GM18505 (cell line): ENCODE measurements around the gene NTM.

ENCODE experiments used
- ATAC-seq: cut with Tn5 transposase; IDR thresholded peaks from one replicate; pipeline ENCODE4 v1.9.1; 2021; ENCODE audit not compliant: unreplicated experiment
- POLR2A ChIP-seq: IDR thresholded peaks from 4 replicates; pipeline ENCODE4 v1.6.1; 2011; ENCODE audit warnings: borderline replicate concordance; ENCODE audit not compliant: insufficient read depth, insufficient read length; ENCODE audit errors: extremely low read depth

Gene NTM

GRCh38 chr11:131704682-131705081, 334.3 kb downstream of the NTM start:
- TF ChIP-seq POLR2A: no peak
- no peak for ATAC-seq

- ATAC-seq: no peak
- no peak for TF ChIP-seq POLR2A
These were observed 340.1 kb downstream of the NTM start for GRCh38 chr11:131710511-131710910.

- ATAC-seq: no peak
- TF ChIP-seq POLR2A: no peak
These were observed 342.5 kb downstream of the NTM start for GRCh38 chr11:131712897-131713296.

GRCh38 chr11:131713529-131714134, 343.2 kb downstream of the NTM start:
- no peak for TF ChIP-seq POLR2A
- ATAC-seq: no peak

GRCh38 chr11:131717616-131718015, 347.2 kb downstream of the NTM start:
- ATAC-seq: no peak
- no peak for TF ChIP-seq POLR2A

GRCh38 chr11:131723088-131723487, 352.7 kb downstream of the NTM start:
- no peak for TF ChIP-seq POLR2A
- no peak for ATAC-seq

GRCh38 chr11:131724436-131724975, 354.1 kb downstream of the NTM start:
- no peak for TF ChIP-seq POLR2A

GRCh38 chr11:131734871-131735270, 364.5 kb downstream of the NTM start:
- no peak for ATAC-seq
- no peak for TF ChIP-seq POLR2A

More at GRCh38 chr11:131724436-131724975, 354.1 kb downstream of the NTM start:
- no peak for ATAC-seq

GRCh38 chr11:131737357-131737756, 366.9 kb downstream of the NTM start:
- ATAC-seq: no peak
- no peak for TF ChIP-seq POLR2A

- ATAC-seq: no peak
- no peak for TF ChIP-seq POLR2A
These were observed 368.9 kb downstream of the NTM start for GRCh38 chr11:131739243-131739882.

GRCh38 chr11:131744847-131745246, 374.4 kb downstream of the NTM start:
- ATAC-seq: no peak
- no peak for TF ChIP-seq POLR2A

- TF ChIP-seq POLR2A: no peak
- no peak for ATAC-seq
These were observed 375.0 kb downstream of the NTM start for GRCh38 chr11:131745405-131745804.

- no peak for TF ChIP-seq POLR2A
- no peak for ATAC-seq
These were observed 375.8 kb downstream of the NTM start for GRCh38 chr11:131746201-131746600.
